AG04450 (cell line): ENCODE measurements around the gene REPS1. TPM values are rescaled to one million over a fixed set of nuclear protein-coding genes. Genes with fewer than 3 reads are reported as not detected.
A peak's percentile ranks its signal among the peaks of the same experiment; 100 is the strongest.

Source experiments
- CTCF ChIA-PET: fragments of 300-600, 350-600 bp; formaldehyde crosslinking; extraction: SDS; loops from one replicate; lab custom pipeline; 2022; ENCODE audit warnings: antibody characterized with exemption, inconsistent platforms; lab: Charles Lee
- POLR2A ChIA-PET: fragments of 350-600 bp; formaldehyde crosslinking; extraction: SDS; loops from one replicate; lab custom pipeline; 2021; ENCODE audit warnings: antibody characterized with exemption, inconsistent platforms; lab: Yijun Ruan, JAX
- DNase-seq: peaks from one replicate; pipeline ENCODE4 v3.0.0-alpha.2; 2011; ENCODE audit warnings: low read depth, low spot score
- H3K27ac ChIP-seq: one replicate; pipeline ENCODE4 v1.5.1; 2012; ENCODE audit warnings: low read depth, low read length, control low read depth
- H3K27me3 ChIP-seq: one replicate; pipeline ENCODE4 v1.6.0; 2012; ENCODE audit warnings: low read length; ENCODE audit not compliant: control insufficient read depth, insufficient read depth
- H3K4me3 ChIP-seq: 2 replicates; pipeline ENCODE4 v1.5.1; 2011; ENCODE audit warnings: mild to moderate bottlenecking, low read depth, low read length, control low read depth
- H3K9me3 ChIP-seq: 2 replicates; pipeline ENCODE4 v1.5.1; 2012; ENCODE audit warnings: low read length; ENCODE audit not compliant: control insufficient read depth, insufficient read depth
- polyA plus RNA-seq: library from polyadenylated mRNA; depleted of rRNA; stranded (reverse); fragments of >200 nt; gene quantifications from 2 replicates; pipeline ENCODE4 v1.2.3, GENCODE V29; 2011
- TF ChIP-seq, protein P1 (sequence below): IDR thresholded peaks from 2 replicates; pipeline ENCODE4 v1.5.1; 2011; ENCODE audit warnings: low read depth, low read length, control low read depth, inconsistent platforms

REPS1 gene
- polyA plus RNA-seq, 1 experiment = 36.6 TPM

DNA sequence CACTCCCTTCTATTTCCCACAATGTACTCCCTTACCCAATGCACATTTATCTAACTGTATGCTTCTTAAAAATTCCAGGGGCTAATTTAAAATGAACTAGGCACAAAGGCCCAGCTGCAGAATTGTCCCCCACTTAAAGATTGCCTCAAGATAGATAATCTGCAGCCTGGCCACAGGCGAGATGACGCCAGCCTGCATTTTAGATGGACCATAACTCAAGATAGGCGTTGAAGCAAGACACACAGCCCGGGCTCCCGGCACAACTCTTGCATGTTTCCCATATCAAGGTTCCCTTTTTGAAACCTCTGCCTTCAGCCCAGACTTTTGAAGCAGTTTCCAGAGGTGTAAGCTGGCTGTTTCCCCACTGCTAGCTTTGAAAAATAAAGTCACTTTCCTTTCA is 3.2 kb upstream of the REPS1 start:
- TF ChIP-seq, protein P1, sequence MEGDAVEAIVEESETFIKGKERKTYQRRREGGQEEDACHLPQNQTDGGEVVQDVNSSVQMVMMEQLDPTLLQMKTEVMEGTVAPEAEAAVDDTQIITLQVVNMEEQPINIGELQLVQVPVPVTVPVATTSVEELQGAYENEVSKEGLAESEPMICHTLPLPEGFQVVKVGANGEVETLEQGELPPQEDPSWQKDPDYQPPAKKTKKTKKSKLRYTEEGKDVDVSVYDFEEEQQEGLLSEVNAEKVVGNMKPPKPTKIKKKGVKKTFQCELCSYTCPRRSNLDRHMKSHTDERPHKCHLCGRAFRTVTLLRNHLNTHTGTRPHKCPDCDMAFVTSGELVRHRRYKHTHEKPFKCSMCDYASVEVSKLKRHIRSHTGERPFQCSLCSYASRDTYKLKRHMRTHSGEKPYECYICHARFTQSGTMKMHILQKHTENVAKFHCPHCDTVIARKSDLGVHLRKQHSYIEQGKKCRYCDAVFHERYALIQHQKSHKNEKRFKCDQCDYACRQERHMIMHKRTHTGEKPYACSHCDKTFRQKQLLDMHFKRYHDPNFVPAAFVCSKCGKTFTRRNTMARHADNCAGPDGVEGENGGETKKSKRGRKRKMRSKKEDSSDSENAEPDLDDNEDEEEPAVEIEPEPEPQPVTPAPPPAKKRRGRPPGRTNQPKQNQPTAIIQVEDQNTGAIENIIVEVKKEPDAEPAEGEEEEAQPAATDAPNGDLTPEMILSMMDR = no peak
- POLR2A ChIA-PET = no interaction called here
- CTCF ChIA-PET = interaction anchor here (0.7 to 0.8 kb wide), 2 partner anchors 172 to 176 kb away, joined by 3 to 6 read pairs; no protein-coding TSS in a partner anchor

GRCh38 chr6:138989098-138989983 is 1.3 kb upstream of the REPS1 start:
- no peaks in the 10 kb centered on the region for H3K27me3 ChIP-seq
- ChIA-PET POLR2A (no interaction called here), CTCF (interaction anchor here (0.6 to 6.5 kb wide), 21 partner anchors 10 to 375 kb away, joined by 3 to 86 read pairs (median 4); partner anchors contain the start of gene CCDC28A)
- TF ChIP-seq, protein P1 = no peak
- H3K4me3 ChIP-seq = no peak overlapping the region
- no peak overlapping the region for H3K27ac ChIP-seq
- no peaks in the 10 kb centered on the region; the same call in 1 of the 2 replicates for H3K9me3 ChIP-seq
- DNase-seq = no peak

More for the DNA sequence above, 3.2 kb upstream of the REPS1 start:
- DNase-seq = no peak
- Histone ChIP-seq H3K4me3 (no peak overlapping the region), H3K9me3 (no peaks in the 10 kb centered on the region; the same call in 1 of the 2 replicates), H3K27me3 (no peaks in the 10 kb centered on the region), H3K27ac (no peak overlapping the region)

- Histone ChIP-seq H3K9me3 (no peaks in the 10 kb centered on the region; the same call in 1 of the 2 replicates), H3K4me3 (peak overlapping the region; percentile 85), H3K27ac (no peak overlapping the region), H3K27me3 (no peaks in the 10 kb centered on the region)
- CTCF ChIA-PET = interaction anchor here (0.6 to 6.5 kb wide), 23 partner anchors 9 to 559 kb away, joined by 3 to 86 read pairs (median 4); no protein-coding TSS in a partner anchor
- POLR2A ChIA-PET = no interaction called here
- TF ChIP-seq, protein P1 = no peak
- DNase-seq = no peak
Measured at GRCh38 chr6:138988469-138988834, 399 bp upstream of the REPS1 start.

- Histone ChIP-seq H3K9me3 (no peaks in the 10 kb centered on the region; the same call in 1 of the 2 replicates), H3K27ac (no peak overlapping the region), H3K27me3 (no peaks in the 10 kb centered on the region), H3K4me3 (peak overlapping the region; percentile 85)
- ChIA-PET CTCF (interaction anchor here (0.8 to 6.5 kb wide), 4 partner anchors 15 to 377 kb away, joined by 4 to 86 read pairs (median 4); no protein-coding TSS in a partner anchor), POLR2A (interaction anchor here (0.7 to 1.5 kb wide), 4 partner anchors 13 to 213 kb away, joined by 3 to 5 read pairs (median 3); partner anchors contain the start of gene CCDC28A)
- DNase-seq = no peak
- TF ChIP-seq, protein P1 = no peak
Measured at GRCh38 chr6:138987080-138987642, 892 bp downstream of the REPS1 start.
